WERI-Rb-1 (cell line): ENCODE data around the gene SYNE2.

ENCODE experiments used
- DNase-seq: peaks from one replicate; pipeline ENCODE4 v3.0.0-alpha.2; 2020
- H3K27ac ChIP-seq: fragments of 250-450 bp; sonication (Bioruptor Pico); 2 replicates; pipeline ENCODE4 v1.5.1; 2020; ENCODE audit warnings: mild to moderate bottlenecking, moderate library complexity
- H3K27me3 ChIP-seq: fragments of 250-450 bp; sonication (Bioruptor Pico); 2 replicates; pipeline ENCODE4 v1.5.1; 2021; ENCODE audit warnings: mild to moderate bottlenecking, low read depth, moderate library complexity; ENCODE audit not compliant: insufficient read depth, severe bottlenecking
- H3K36me3 ChIP-seq: fragments of 250-450 bp; sonication (Bioruptor Pico); 2 replicates; pipeline ENCODE4 v1.5.1; 2020; ENCODE audit warnings: mild to moderate bottlenecking, moderate library complexity
- H3K4me3 ChIP-seq: 2 replicates; pipeline ENCODE4 v1.5.1; 2011; ENCODE audit warnings: low read depth, mild to moderate bottlenecking, control low read depth, low read length
- H3K9me3 ChIP-seq: fragments of 250-450 bp; sonication (Bioruptor Pico); 2 replicates; pipeline ENCODE4 v1.5.1; 2021; ENCODE audit warnings: mild to moderate bottlenecking, moderate library complexity; ENCODE audit not compliant: severe bottlenecking
- CTCF ChIP-seq: IDR thresholded peaks from 2 replicates; pipeline ENCODE4 v1.5.1; 2011; ENCODE audit warnings: low read depth, mild to moderate bottlenecking, control low read depth, inconsistent platforms, low read length

The SYNE2 gene

GRCh38 chr14:63910583-63911363, 58.0 kb downstream of the SYNE2 start:
- H3K36me3 ChIP-seq, result peaks cover 32% of the 10 kb centered on the region

GRCh38 chr14:63911404-63911803, 58.6 kb downstream of the SYNE2 start:
- peaks cover 37% of the 10 kb centered on the region for H3K36me3 ChIP-seq
- H3K27ac ChIP-seq, result no peak overlapping the region
- no peak for DNase-seq
- TF ChIP-seq CTCF, result no peak
- H3K9me3 ChIP-seq, result no peaks in the 10 kb centered on the region
- H3K27me3 ChIP-seq, result no peaks in the 10 kb centered on the region
- no peak overlapping the region for H3K4me3 ChIP-seq

More at GRCh38 chr14:63910583-63911363, 58.0 kb downstream of the SYNE2 start:
- no peak for DNase-seq
- no peak overlapping the region for H3K27ac ChIP-seq
- no peak overlapping the region for H3K4me3 ChIP-seq
- TF ChIP-seq CTCF, result no peak
- H3K9me3 ChIP-seq, result no peaks in the 10 kb centered on the region
- no peaks in the 10 kb centered on the region for H3K27me3 ChIP-seq

- DNase-seq, result no peak
These were observed 59.5 kb downstream of the SYNE2 start for GRCh38 chr14:63912286-63912685.

GRCh38 chr14:63918411-63918810, 65.6 kb downstream of the SYNE2 start:
- TF ChIP-seq CTCF, result no peak
- DNase-seq, result no peak
- peaks cover 15% of the 10 kb centered on the region for H3K36me3 ChIP-seq

More at GRCh38 chr14:63912286-63912685, 59.5 kb downstream of the SYNE2 start:
- Histone ChIP-seq H3K27ac (0 out of 2 replicates have a peak overlapping the region, but pooled peaks have one; percentile 16), H3K36me3 (peaks cover 38% of the 10 kb centered on the region), H3K4me3 (no peak overlapping the region), H3K9me3 (no peaks in the 10 kb centered on the region), H3K27me3 (no peaks in the 10 kb centered on the region)
- no peak for TF ChIP-seq CTCF

GRCh38 chr14:63922696-63923421, 70.1 kb downstream of the SYNE2 start:
- peaks cover 10% of the 10 kb centered on the region for H3K36me3 ChIP-seq
- no peak for TF ChIP-seq CTCF
- no peak overlapping the region for H3K27ac ChIP-seq
- no peak for DNase-seq
- no peaks in the 10 kb centered on the region for H3K9me3 ChIP-seq
- no peaks in the 10 kb centered on the region for H3K27me3 ChIP-seq
- H3K4me3 ChIP-seq, result no peak overlapping the region

More at GRCh38 chr14:63918411-63918810, 65.6 kb downstream of the SYNE2 start:
- Histone ChIP-seq H3K4me3 (no peak overlapping the region), H3K27me3 (no peaks in the 10 kb centered on the region), H3K27ac (no peak overlapping the region), H3K9me3 (no peaks in the 10 kb centered on the region)
